Measurements from ENCODE around the gene ZNF407.

DNA sequence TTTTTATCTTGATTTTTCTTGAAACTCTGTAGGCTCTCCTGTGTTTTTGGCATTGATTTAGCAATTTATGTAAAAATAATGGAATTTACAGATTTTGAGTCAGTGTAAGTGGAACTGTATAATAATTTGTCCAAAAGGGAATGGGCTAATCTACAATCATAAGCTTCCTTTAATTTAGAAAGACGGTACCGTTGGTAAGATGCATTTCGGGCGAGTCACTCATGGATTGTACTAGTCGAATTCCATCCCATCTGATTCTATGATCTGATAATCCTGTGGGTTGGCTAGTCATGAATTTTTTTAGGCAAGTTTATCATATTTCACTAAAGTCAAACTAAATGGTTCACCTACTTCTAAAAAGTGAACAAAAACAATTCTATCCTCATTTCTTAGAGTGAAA is 133.4 kb downstream of the ZNF407 start:
- no peak for TF ChIP-seq ZNF274 (IDR thresholded peaks at IDR 0.05; ENCODE audit: low read depth, low read length)
- no peak for TF ChIP-seq YY1 (IDR thresholded peaks at IDR 0.05; ENCODE audit: insufficient read depth, insufficient read length)

All from NT2/D1 (cell line).